Neural crest cell (in vitro differentiated cells): ENCODE results near the gene AGPAT4. TPM values are rescaled to one million over a fixed set of nuclear protein-coding genes. Genes with fewer than 3 reads are reported as not detected.

ENCODE experiments used
- DNase-seq: peaks from one replicate; pipeline ENCODE4 v3.0.0; 2021; ENCODE audit warnings: low read depth, mixed read lengths, low spot score
- H3K27ac Mint-ChIP-seq: one replicate; pipeline ENCODE4 v1.8.0; 2021; ENCODE audit warnings: mild to moderate bottlenecking, mixed read lengths; ENCODE audit not compliant: unreplicated experiment
- H3K27me3 Mint-ChIP-seq: 2 replicates; pipeline ENCODE4 v1.8.0; 2021; ENCODE audit warnings: low read depth, mild to moderate bottlenecking, mixed read lengths
- H3K36me3 Mint-ChIP-seq: 2 replicates; pipeline ENCODE4 v1.8.0; 2021; ENCODE audit warnings: low read depth, mild to moderate bottlenecking, mixed read lengths
- H3K4me1 Mint-ChIP-seq: 2 replicates; pipeline ENCODE4 v1.8.0; 2021; ENCODE audit warnings: mixed read lengths
- H3K4me3 Mint-ChIP-seq: one replicate; pipeline ENCODE4 v1.8.0; 2021; ENCODE audit warnings: mild to moderate bottlenecking, mixed read lengths
- H3K9me3 Mint-ChIP-seq: 2 replicates; pipeline ENCODE4 v1.8.0; 2021; ENCODE audit warnings: mixed read lengths
- CTCF ChIP-seq: fragments of 200-600 bp; sonication (generic); conservative IDR thresholded peaks from 2 replicates; pipeline ENCODE4 v1.5.0; 2021; ENCODE audit warnings: antibody characterized with exemption, mild to moderate bottlenecking
- total RNA-seq: library from RNA; stranded (reverse); gene quantifications from 2 replicates; pipeline ENCODE4 v1.2.1, GENCODE V29; 2021

Gene AGPAT4
- total RNA-seq, 1 donor from 2014 or later, result 37.6 TPM

- Mint-ChIP-seq H3K27ac (peak overlapping the region; percentile 27), H3K4me3 (no peak overlapping the region)
These were observed 141.5 kb downstream of the AGPAT4 start for GRCh38 chr6:161132384-161132783.

GRCh38 chr6:161130967-161131766 lies 142.7 kb downstream of the AGPAT4 start:
- Mint-ChIP-seq H3K9me3 (peaks cover 18% of the 10 kb centered on the region), H3K27me3 (no peaks in the 10 kb centered on the region), H3K27ac (no peak overlapping the region), H3K4me1 (peaks cover 10% of the 10 kb centered on the region), H3K4me3 (peak overlapping the region; percentile 47), H3K36me3 (peaks cover 73% of the 10 kb centered on the region)
- TF ChIP-seq CTCF, result no peak
- no peak for DNase-seq

More at GRCh38 chr6:161132384-161132783, 141.5 kb downstream of the AGPAT4 start:
- no peak for TF ChIP-seq CTCF
- H3K9me3 Mint-ChIP-seq, result peaks cover 12% of the 10 kb centered on the region
- peaks cover 73% of the 10 kb centered on the region for H3K36me3 Mint-ChIP-seq
- H3K4me1 Mint-ChIP-seq, result peaks cover 17% of the 10 kb centered on the region
- no peak for DNase-seq
- H3K27me3 Mint-ChIP-seq, result no peaks in the 10 kb centered on the region

- H3K4me1 Mint-ChIP-seq, result peaks cover 7% of the 10 kb centered on the region
- no peak overlapping the region for H3K27ac Mint-ChIP-seq
- H3K4me3 Mint-ChIP-seq, result peak overlapping the region; percentile 51
- H3K9me3 Mint-ChIP-seq, result peaks cover 24% of the 10 kb centered on the region
- no peak for DNase-seq
- no peaks in the 10 kb centered on the region for H3K27me3 Mint-ChIP-seq
- peaks cover 74% of the 10 kb centered on the region for H3K36me3 Mint-ChIP-seq
- TF ChIP-seq CTCF, result no peak
These were observed 143.3 kb downstream of the AGPAT4 start for GRCh38 chr6:161130541-161130940.

- H3K27ac Mint-ChIP-seq, result no peak overlapping the region
- no peaks in the 10 kb centered on the region for H3K4me1 Mint-ChIP-seq
- H3K36me3 Mint-ChIP-seq, result peaks cover 79% of the 10 kb centered on the region
- TF ChIP-seq CTCF, result no peak
- no peaks in the 10 kb centered on the region for H3K27me3 Mint-ChIP-seq
- no peak for DNase-seq
- peak overlapping the region; percentile 19 for H3K4me3 Mint-ChIP-seq
- peaks cover 37% of the 10 kb centered on the region for H3K9me3 Mint-ChIP-seq
These were observed 145.1 kb downstream of the AGPAT4 start for GRCh38 chr6:161128680-161129196.

GRCh38 chr6:161128230-161128629 lies 145.6 kb downstream of the AGPAT4 start:
- Mint-ChIP-seq H3K27ac (no peak overlapping the region), H3K36me3 (peaks cover 80% of the 10 kb centered on the region), H3K4me1 (no peaks in the 10 kb centered on the region), H3K4me3 (peak overlapping the region; percentile 19), H3K9me3 (peaks cover 39% of the 10 kb centered on the region), H3K27me3 (no peaks in the 10 kb centered on the region)
- no peak for TF ChIP-seq CTCF
- no peak for DNase-seq
